OCI-LY7 (cell line): ENCODE results near the gene EHMT2.

ENCODE experiments used
- CTCF ChIP-seq: fragments of 200-600 bp; sonication (generic); conservative IDR thresholded peaks from 2 replicates; pipeline ENCODE4 v1.5.1; 2014; ENCODE audit warnings: mild to moderate bottlenecking, antibody characterized with exemption, low read length, moderate library complexity, mixed read lengths
- EZH2phosphoT487 ChIP-seq: fragments of 200-600 bp; sonication (generic); IDR thresholded peaks from 2 replicates; pipeline ENCODE4 v1.6.1; 2018; ENCODE audit warnings: low read depth, borderline replicate concordance, mild to moderate bottlenecking, mixed run types, antibody characterized with exemption, low read length, moderate library complexity, mixed read lengths

- TF ChIP-seq CTCF (no peak), EZH2phosphoT487 (no peak)
Measured at GRCh38 chr6:31930962-31931361, 33.5 kb upstream of the EHMT2 start.
